Activated naive CD4-positive, alpha-beta T cell (primary cell): ENCODE results near the gene CLIP3.
"Not testable (repeated sequence)": the region's sequence is repeated elsewhere in the genome, so short reads cannot be mapped to it uniquely, and the experiment has no call there.

ENCODE experiments used
- DNase-seq, 4 experiments: peaks; one replicate each; lab custom pipeline; 2025; lab: John Stamatoyannopoulos, UW

Gene CLIP3

DNA sequence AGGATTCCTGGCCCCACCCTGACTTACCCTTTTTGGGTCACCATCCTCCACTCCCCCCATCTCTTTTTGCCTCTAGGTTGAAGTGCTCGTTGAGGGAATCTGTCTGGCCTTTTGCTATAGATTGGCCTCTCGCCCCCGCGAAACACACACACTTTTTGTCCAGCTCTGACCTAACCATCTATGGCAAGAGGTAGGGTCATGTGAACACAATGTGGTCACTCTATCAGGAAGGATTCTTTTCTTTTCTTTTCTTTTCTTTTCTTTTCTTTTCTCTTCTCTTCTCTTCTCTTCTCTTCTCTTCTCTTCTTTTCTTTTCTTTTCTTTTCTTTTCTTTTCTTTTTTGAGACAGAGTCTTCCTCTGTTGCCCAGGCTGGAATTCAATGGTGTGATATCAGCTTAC is 51.7 kb downstream of the CLIP3 start:
- not testable (repeated sequence) for DNase-seq

DNA sequence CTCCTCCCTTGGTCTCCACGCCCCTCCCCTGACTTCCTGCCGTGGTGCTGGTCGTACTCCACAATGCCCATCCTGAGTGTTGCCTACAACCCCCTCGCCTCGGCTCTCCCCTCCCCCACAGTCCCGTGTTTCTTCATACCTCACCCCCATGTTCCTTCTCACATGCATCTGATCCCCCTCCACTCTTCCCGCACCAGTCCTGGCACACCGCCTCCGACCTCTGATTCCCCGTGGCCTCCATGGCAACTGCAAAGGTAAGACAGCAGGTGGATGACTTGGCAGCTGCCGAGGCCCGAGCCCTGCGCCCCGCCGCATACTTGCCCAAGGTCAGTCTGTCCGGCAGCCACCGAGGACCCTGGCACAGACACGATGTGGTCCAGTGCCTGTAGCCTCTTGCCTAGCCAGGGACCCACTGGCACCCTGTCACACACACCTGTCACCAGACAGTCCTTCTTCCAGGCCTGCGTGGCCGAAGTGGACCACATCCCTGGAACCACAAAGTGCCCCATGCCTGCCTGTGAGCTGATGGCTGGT is 53.8 kb downstream of the CLIP3 start:
- no peak for DNase-seq

DNA sequence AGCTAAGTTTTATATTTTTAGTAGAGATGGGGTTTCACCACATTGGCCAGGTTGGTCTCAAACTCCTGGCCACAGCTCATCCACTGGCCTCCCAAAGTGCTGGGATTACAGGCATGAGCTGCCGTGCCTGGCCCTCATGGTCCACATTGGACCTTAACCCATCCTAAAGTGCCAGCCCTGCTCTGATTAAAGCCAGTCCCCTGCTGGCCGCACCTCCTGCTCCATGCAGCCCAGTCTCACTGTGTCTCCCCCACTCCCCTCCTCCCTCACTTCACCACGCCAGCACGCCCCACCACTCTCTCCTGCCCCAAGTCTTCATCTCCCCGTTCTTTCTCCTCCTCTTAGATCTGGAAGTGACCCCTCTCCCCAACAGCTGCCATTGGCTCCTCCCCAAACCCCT is 54.4 kb downstream of the CLIP3 start:
- no peak for DNase-seq

DNA sequence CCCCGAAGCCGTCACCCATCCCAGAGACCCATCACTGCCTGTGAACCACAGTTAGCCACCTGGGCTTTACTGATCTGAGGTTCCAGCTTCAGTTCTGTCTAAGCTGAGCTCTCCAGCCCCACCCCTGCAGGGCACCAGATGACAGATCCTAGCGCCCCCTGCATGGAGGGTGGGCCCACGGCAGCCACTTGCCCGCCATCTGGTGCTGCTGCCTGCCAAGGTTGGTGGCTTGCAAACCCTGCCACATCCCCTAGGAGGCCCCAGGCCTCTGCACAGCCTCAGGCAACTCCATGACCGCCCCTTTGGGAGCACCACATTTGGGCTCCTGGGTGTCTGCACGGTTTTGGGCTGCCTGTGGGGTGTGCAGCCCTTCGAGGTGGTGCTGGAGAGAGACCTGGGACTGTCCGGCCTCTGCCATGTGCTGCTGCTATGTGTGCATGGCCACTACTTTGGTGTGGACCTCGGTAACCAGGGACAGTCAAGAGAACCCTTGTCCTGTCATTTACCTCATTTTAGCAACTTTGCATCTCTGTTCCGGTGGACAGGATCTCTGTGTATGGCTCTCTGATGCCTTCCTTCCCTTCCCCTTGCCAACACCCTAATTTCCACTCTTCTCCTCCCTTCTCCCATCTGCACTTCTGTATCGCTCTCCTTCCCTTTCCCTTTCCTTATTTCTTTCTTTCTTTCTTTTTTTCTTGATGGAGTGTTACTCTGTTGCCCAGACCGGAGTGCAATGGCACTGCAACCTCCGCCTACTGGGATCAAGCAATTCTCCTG is 55.0 kb downstream of the CLIP3 start:
- no peak for DNase-seq

DNA sequence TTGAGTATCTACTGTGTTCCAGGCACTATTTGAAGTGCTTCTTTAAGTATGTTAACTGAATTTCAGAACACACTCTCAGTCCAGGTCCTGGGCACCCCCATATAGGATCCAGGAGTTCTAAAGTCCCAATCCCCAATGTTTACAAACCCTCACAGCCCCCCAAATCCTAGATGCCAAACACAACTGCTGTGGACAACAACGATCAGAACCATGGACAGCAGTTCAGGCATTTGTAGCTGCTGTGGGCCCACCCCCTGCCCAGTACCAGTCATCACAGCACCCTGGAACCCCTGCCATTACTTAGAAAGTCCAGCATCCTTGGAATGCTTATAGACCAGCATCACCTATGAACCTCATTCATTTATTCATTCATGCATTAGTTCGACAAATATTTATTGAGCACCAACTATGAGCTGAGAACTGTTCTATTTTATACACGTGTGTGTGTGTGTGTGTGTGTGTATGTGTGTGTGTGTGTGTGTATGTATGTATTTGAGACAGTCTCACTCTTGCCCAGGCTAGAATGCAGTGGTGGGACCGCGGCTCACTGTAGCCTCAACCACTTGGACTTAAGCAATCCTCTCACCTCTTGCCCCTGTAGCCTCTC is 57.0 kb downstream of the CLIP3 start:
- no peak for DNase-seq

DNA sequence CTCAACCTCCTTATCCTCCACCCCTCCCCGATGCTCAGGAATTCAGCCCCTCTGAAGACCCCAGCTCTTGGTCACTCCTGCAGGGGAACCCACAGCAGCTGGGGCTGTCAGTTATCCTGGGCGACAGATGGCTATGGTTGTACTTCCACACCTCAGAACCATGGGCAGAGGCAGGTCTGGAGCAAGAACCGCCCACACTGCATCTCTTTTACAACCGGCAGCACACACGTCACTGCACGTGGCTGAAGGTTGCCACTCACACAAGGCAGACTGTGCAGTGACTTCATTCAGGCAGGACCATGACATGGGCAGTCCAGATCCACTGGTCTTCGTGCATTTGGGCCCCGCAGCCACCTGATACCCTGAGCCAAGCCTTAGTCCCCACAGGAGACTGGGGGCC is 59.2 kb downstream of the CLIP3 start:
- no peak for DNase-seq

DNA sequence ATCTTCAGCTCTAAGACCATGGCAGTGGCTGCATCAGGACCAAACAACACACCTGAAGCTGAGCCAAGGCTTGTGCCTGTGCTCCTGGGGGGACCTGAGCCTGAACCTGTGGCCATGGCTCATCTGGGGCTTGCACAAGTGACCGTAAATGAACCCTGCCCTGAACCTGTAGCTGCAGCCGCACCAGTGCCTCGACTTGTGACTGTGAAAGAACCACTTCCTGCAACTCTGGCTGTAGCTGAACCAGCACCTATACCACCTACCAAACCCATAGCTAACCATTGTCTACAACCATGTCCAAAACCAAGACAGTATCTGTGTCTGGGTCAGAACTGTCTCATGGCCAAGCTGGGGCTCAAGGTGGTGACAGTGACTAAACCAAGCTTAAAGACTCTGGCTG is 65.9 kb downstream of the CLIP3 start:
- no peak for DNase-seq
